Activated naive CD4-positive, alpha-beta T cell treated with anti-CD3 and anti-CD28 coated beads, Interleukin-2, amount 50 U/mL, for 24 hours (primary cell): Measurements from ENCODE around the gene JMJD7.

Experiments
- H3K27ac Mint-ChIP-seq: one replicate; pipeline ENCODE4 v1.8.0; 2021; ENCODE audit warnings: mild to moderate bottlenecking, mixed read lengths
- H3K27me3 Mint-ChIP-seq: one replicate; pipeline ENCODE4 v1.8.0; 2021; ENCODE audit warnings: mixed read lengths
- H3K36me3 Mint-ChIP-seq: one replicate; pipeline ENCODE4 v1.8.0; 2021; ENCODE audit warnings: mixed read lengths
- H3K4me1 Mint-ChIP-seq: one replicate; pipeline ENCODE4 v1.8.0; 2021; ENCODE audit warnings: mixed read lengths
- H3K4me3 Mint-ChIP-seq: one replicate; pipeline ENCODE4 v1.8.0; 2021; ENCODE audit warnings: mild to moderate bottlenecking, mixed read lengths
- H3K9me3 Mint-ChIP-seq: one replicate; pipeline ENCODE4 v1.8.0; 2021; ENCODE audit warnings: mixed read lengths

The JMJD7 gene

GRCh38 chr15:41795996-41796856, 31.7 kb upstream of the JMJD7 start:
- Mint-ChIP-seq H3K36me3 (peaks cover 2% of the 10 kb centered on the region), H3K4me3 (no peak overlapping the region), H3K4me1 (peaks cover 43% of the 10 kb centered on the region), H3K27me3 (no peaks in the 10 kb centered on the region), H3K9me3 (no peaks in the 10 kb centered on the region), H3K27ac (no peak overlapping the region)

- Mint-ChIP-seq H3K4me1 (peaks cover 31% of the 10 kb centered on the region), H3K4me3 (no peak overlapping the region), H3K27me3 (no peaks in the 10 kb centered on the region), H3K27ac (peak overlapping the region; percentile 30), H3K9me3 (no peaks in the 10 kb centered on the region), H3K36me3 (peaks cover 2% of the 10 kb centered on the region)
These were observed 30.5 kb upstream of the JMJD7 start for GRCh38 chr15:41797201-41797944.

DNA sequence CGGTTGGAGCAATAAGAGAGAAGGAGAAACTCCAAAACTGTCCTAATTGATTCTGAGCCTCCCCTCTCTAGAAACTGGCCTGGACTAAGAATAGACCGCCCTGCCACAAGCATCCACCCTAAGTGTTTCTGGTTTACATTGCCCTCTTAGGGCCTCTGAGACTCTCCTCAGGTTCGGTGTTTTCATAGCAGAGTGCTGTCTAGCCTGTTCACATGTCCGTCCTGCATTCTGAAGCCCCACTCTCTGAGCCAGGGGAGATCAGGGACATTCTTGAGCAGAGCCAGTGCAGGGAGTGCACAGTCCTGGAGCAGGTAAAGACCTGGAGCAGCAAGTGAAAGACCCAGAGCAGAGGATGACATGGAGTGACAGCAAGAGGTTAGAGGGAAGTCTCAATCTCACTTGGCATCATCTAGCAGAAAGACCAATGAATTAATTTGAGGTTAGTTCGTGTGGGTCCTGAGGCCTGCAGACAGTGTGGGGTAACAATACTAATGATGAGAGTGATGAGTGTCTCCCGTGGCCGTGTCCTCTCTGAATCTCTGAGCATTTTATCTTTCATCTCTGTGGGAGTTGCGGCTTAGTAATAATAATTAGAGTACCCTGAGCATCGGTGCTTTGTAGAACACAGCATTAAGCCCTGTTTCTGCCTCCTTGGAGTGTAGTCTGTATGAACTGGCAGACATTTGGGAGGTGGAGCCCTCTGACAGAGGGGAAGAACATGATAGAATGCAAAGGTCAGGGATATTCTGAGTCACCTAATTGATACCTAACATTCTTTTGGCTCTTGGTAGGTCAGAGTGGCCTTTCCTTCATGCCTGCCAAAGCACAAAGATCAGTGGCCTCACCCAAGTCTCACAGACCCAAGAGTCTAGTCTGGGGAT, 29.0 kb upstream of the JMJD7 start:
- H3K36me3 Mint-ChIP-seq: peaks cover 2% of the 10 kb centered on the region
- no peaks in the 10 kb centered on the region for H3K9me3 Mint-ChIP-seq
- peaks cover 24% of the 10 kb centered on the region for H3K4me1 Mint-ChIP-seq
- H3K27me3 Mint-ChIP-seq: no peaks in the 10 kb centered on the region
- no peak overlapping the region for H3K27ac Mint-ChIP-seq
- no peak overlapping the region for H3K4me3 Mint-ChIP-seq

DNA sequence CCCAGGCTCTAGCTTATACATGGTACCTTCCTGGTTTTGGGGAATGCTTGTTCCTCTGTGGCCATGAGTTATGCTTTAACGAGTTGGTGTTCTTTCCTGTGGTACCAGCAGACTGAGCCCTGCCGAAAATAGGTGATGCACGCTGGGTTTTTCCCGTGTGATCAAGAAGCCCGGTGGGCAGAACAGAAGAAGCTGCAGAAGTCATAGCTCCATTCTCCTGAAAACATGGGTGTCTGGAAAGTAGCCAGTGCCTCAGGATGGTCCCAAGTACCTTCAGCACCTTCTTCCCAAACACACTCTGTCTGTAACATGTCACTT, 28.4 kb upstream of the JMJD7 start:
- H3K27me3 Mint-ChIP-seq: no peaks in the 10 kb centered on the region
- peaks cover 23% of the 10 kb centered on the region for H3K4me1 Mint-ChIP-seq
- H3K4me3 Mint-ChIP-seq: no peak overlapping the region
- no peaks in the 10 kb centered on the region for H3K9me3 Mint-ChIP-seq
- H3K27ac Mint-ChIP-seq: no peak overlapping the region
- H3K36me3 Mint-ChIP-seq: peaks cover 2% of the 10 kb centered on the region

DNA sequence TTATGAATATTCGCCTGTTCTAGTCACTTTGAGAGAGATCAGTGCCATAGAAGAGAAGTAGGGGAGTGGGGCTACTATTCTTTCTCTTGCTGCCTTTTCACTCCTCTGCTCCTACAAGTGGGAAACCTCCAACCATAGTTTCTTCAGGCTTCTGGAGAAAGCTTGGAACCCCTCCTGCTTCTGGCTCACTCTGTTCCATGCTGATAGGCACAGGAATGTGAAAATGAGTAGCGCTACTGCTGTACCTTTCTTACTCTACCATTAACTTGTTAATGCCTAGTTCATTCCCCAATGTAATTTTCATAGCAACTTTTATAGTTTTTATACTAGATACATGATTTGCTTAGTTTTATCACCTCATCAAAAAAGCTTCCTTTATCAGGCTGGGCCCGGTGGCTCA, 26.7 kb upstream of the JMJD7 start:
- Mint-ChIP-seq H3K36me3 (peaks cover 5% of the 10 kb centered on the region), H3K27ac (peak overlapping the region; percentile 23), H3K27me3 (no peaks in the 10 kb centered on the region), H3K9me3 (no peaks in the 10 kb centered on the region), H3K4me1 (peaks cover 18% of the 10 kb centered on the region), H3K4me3 (no peak overlapping the region)

DNA sequence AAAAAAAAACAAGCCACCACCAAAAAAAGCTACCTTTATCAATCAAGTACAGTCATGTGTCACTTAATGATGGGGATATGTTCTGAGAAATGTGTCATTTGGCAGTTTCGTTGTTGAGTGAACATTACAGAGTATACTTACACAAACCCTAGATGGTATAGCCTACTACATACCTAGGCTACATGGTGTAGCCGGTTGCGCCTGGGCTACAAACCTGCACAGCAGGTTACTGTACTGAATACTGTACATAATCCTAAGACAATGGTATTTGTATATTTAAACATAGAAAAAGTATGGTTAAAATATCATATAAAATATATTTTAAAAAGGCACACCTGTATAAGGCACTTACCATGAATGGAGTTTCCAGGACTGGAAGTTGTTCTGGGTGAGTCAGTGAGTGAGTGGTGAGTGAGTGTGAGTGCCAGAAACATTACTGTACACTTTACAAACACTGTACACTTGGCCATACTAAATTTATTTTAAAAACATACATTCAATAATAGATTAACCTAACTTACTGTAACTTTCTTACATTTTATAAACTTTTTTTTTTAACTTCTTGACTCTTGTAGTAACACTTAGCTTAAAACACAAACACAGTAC, 25.9 kb upstream of the JMJD7 start:
- Mint-ChIP-seq H3K27me3 (no peaks in the 10 kb centered on the region), H3K36me3 (peaks cover 5% of the 10 kb centered on the region), H3K4me3 (no peak overlapping the region), H3K27ac (no peak overlapping the region), H3K9me3 (no peaks in the 10 kb centered on the region), H3K4me1 (peaks cover 10% of the 10 kb centered on the region)

GRCh38 chr15:41804361-41804760, 23.5 kb upstream of the JMJD7 start:
- H3K9me3 Mint-ChIP-seq: no peaks in the 10 kb centered on the region
- H3K27me3 Mint-ChIP-seq: no peaks in the 10 kb centered on the region
- no peak overlapping the region for H3K4me3 Mint-ChIP-seq
- peaks cover 5% of the 10 kb centered on the region for H3K36me3 Mint-ChIP-seq
- peak overlapping the region; percentile 35 for H3K27ac Mint-ChIP-seq
- peaks cover 8% of the 10 kb centered on the region for H3K4me1 Mint-ChIP-seq

GRCh38 chr15:41804916-41805666, 22.8 kb upstream of the JMJD7 start:
- Mint-ChIP-seq H3K27ac (peak overlapping the region; percentile 26), H3K36me3 (peaks cover 5% of the 10 kb centered on the region), H3K9me3 (no peaks in the 10 kb centered on the region), H3K4me1 (peaks cover 8% of the 10 kb centered on the region), H3K4me3 (no peak overlapping the region), H3K27me3 (no peaks in the 10 kb centered on the region)

GRCh38 chr15:41805711-41806110, 22.2 kb upstream of the JMJD7 start:
- H3K27ac Mint-ChIP-seq: no peak overlapping the region
- H3K9me3 Mint-ChIP-seq: no peaks in the 10 kb centered on the region

GRCh38 chr15:41806291-41807181, 21.4 kb upstream of the JMJD7 start:
- Mint-ChIP-seq H3K27ac (no peak overlapping the region), H3K9me3 (no peaks in the 10 kb centered on the region), H3K4me1 (peaks cover 12% of the 10 kb centered on the region), H3K36me3 (peaks cover 3% of the 10 kb centered on the region), H3K27me3 (no peaks in the 10 kb centered on the region), H3K4me3 (no peak overlapping the region)

More at GRCh38 chr15:41805711-41806110, 22.2 kb upstream of the JMJD7 start:
- Mint-ChIP-seq H3K36me3 (peaks cover 5% of the 10 kb centered on the region), H3K27me3 (no peaks in the 10 kb centered on the region), H3K4me1 (peaks cover 8% of the 10 kb centered on the region), H3K4me3 (no peak overlapping the region)

- H3K27me3 Mint-ChIP-seq: no peaks in the 10 kb centered on the region
- no peak overlapping the region for H3K4me3 Mint-ChIP-seq
- H3K9me3 Mint-ChIP-seq: no peaks in the 10 kb centered on the region
- no peak overlapping the region for H3K27ac Mint-ChIP-seq
- peaks cover 14% of the 10 kb centered on the region for H3K4me1 Mint-ChIP-seq
- peaks cover 3% of the 10 kb centered on the region for H3K36me3 Mint-ChIP-seq
These were observed 18.8 kb upstream of the JMJD7 start for GRCh38 chr15:41809121-41809520.

DNA sequence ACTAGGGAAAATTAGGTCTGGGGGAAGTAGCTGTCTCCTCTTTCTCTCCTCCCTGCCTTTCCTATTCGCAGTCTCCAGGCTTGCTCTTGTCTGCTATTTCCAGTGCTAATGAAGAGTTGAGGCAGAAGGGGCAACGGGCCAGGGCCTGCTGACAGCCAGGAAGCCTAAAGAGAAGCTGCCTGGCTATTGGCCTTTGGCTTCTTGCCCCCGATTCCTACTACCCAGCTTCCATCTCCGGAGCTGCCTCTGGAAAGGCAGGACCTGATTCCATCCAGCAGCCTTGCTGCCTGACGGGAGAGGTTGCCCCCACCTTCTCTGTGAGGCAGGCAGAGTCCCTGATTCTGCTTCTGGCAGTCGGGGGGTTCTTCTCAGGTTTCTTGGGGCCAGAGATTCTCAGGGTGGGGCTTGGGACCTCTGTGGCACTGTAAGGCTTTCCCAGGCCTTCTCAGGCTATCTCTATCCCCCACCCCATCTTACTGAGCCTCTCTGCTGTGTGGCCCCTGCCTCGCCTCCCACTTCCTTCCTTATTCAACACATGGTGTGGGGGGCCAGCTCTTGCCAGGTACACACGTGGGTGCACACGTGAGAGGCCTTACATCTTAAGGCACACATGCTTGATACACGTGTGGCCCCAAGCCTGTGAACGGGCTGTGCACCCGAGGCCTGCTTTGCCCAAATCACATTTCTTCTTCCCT, 18.2 kb upstream of the JMJD7 start:
- Mint-ChIP-seq H3K9me3 (no peaks in the 10 kb centered on the region), H3K4me3 (no peak overlapping the region), H3K4me1 (peaks cover 10% of the 10 kb centered on the region), H3K27ac (no peak overlapping the region), H3K27me3 (no peaks in the 10 kb centered on the region), H3K36me3 (peaks cover 3% of the 10 kb centered on the region)

DNA sequence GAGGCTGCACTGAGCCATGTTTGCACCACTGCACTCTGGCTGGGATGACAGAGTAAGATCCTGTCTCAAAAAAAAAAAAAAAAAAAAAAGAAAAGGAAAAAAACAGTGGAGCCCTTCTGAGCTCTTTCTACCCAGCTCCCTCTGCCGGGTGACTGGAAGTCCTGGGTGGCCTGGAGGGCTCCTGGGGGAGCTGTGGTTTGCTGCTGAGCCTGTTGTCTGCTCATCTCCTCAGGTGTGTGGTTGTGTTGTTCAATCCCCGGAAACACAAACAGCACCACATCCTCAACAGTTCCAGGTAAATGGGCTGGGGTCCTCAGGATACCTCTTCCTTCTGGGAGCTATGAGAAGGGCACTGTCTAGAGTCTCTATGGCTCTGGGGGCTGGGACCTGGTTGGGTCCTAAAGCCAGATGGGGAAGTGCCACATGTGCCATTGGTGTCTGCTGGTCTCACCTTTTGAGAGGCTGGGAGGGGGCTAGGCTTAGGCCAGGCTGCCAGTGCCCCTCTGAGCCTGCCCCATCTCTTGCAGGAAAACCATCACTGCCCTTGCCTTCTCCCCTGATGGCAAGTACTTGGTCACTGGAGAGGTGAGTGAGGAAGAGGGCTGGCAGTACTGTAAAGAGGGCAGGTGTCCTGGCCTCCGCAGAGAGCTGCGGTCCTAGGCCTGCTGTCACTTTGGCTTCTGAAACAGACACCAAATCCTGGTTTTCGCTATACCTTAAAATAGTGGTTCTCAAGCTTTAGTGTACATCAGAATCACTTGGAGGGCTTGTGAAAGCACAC, 17.1 kb upstream of the JMJD7 start:
- Mint-ChIP-seq H3K4me1 (peaks cover 6% of the 10 kb centered on the region), H3K27ac (no peak overlapping the region), H3K36me3 (peaks cover 2% of the 10 kb centered on the region), H3K4me3 (no peak overlapping the region), H3K27me3 (no peaks in the 10 kb centered on the region), H3K9me3 (no peaks in the 10 kb centered on the region)
